OCI-LY1 (cell line): ENCODE measurements around the gene TAF7L.

Experiments
- H2AFZ ChIP-seq: fragments of 200-600 bp; sonication (generic), shearing (Covaris generic); 2 replicates; pipeline ENCODE4 v1.6.0; 2014; ENCODE audit warnings: antibody characterized with exemption, mild to moderate bottlenecking, low read length
- H3F3A ChIP-seq: fragments of 200-600 bp; sonication (generic), shearing (Covaris generic); 2 replicates; pipeline ENCODE4 v1.6.0; 2014; ENCODE audit warnings: mild to moderate bottlenecking, antibody characterized with exemption, low read length, moderate library complexity; ENCODE audit not compliant: insufficient read depth
- H3K27ac ChIP-seq: fragments of 200-600 bp; sonication (generic); 2 replicates; pipeline ENCODE4 v1.5.1; 2014; ENCODE audit warnings: low read length, mixed run types, mild to moderate bottlenecking, low read depth; ENCODE audit not compliant: poor library complexity, severe bottlenecking
- H3K27me3 ChIP-seq: fragments of 200-600 bp; sonication (generic); 2 replicates; pipeline ENCODE4 v1.6.0; 2014; ENCODE audit warnings: antibody characterized with exemption, mild to moderate bottlenecking, low read length, moderate library complexity; ENCODE audit not compliant: insufficient read depth
- H3K36me3 ChIP-seq: fragments of 200-600 bp; sonication (generic); 2 replicates; pipeline ENCODE4 v1.6.1; 2014; ENCODE audit warnings: mild to moderate bottlenecking, antibody characterized with exemption, low read length, moderate library complexity, mixed read lengths; ENCODE audit not compliant: insufficient read depth
- H3K4me1 ChIP-seq: fragments of 200-600 bp; sonication (generic); 2 replicates; pipeline ENCODE4 v1.5.1; 2014; ENCODE audit warnings: mild to moderate bottlenecking, low read length, moderate library complexity; ENCODE audit not compliant: insufficient read depth, severe bottlenecking
- H3K4me2 ChIP-seq: fragments of 200-600 bp; sonication (generic), shearing (Covaris generic); 2 replicates; pipeline ENCODE4 v1.6.1; 2014; ENCODE audit warnings: low read length
- H3K4me3 ChIP-seq: fragments of 200-600 bp; sonication (generic); 2 replicates; pipeline ENCODE4 v1.5.1; 2014; ENCODE audit warnings: low read length, low read depth, mild to moderate bottlenecking, mixed read lengths; ENCODE audit not compliant: poor library complexity, severe bottlenecking
- H3K79me2 ChIP-seq: fragments of 200-600 bp; shearing (Covaris generic); 2 replicates; pipeline ENCODE4 v1.6.1; 2016; ENCODE audit warnings: mixed run types, low read length, mixed read lengths; ENCODE audit not compliant: insufficient read depth
- H3K9ac ChIP-seq: fragments of 200-600 bp; sonication (generic), shearing (Covaris generic); 2 replicates; pipeline ENCODE4 v1.6.1; 2014; ENCODE audit warnings: mild to moderate bottlenecking, low read length, mixed read lengths
- H3K9me2 ChIP-seq: fragments of 200-600 bp; sonication (generic), shearing (Covaris generic); 2 replicates; pipeline ENCODE4 v1.6.1; 2014; ENCODE audit warnings: low read depth, mild to moderate bottlenecking, low read length, mixed read lengths
- H3K9me3 ChIP-seq: fragments of 200-600 bp; shearing (Covaris generic); 2 replicates; pipeline ENCODE4 v1.6.1; 2014; ENCODE audit warnings: low read length, mixed read lengths
- H4K20me1 ChIP-seq: fragments of 200-600 bp; sonication (generic), shearing (Covaris generic); 2 replicates; pipeline ENCODE4 v1.6.0; 2016; ENCODE audit warnings: mild to moderate bottlenecking, low read length; ENCODE audit not compliant: insufficient read depth
- CTCF ChIP-seq: fragments of 200-600 bp; sonication (generic), shearing (Covaris generic); IDR thresholded peaks from 2 replicates; pipeline ENCODE4 v1.5.1; 2017; ENCODE audit warnings: mild to moderate bottlenecking, antibody characterized with exemption, low read length, moderate library complexity, mixed read lengths
- EZH2 ChIP-seq: fragments of 200-600 bp; sonication (generic), shearing (Covaris generic); IDR thresholded peaks from 2 replicates; pipeline ENCODE4 v1.8.0; 2017; ENCODE audit warnings: borderline replicate concordance, mixed run types, mild to moderate bottlenecking, antibody characterized with exemption, low read length, moderate library complexity, mixed read lengths

Gene TAF7L

DNA sequence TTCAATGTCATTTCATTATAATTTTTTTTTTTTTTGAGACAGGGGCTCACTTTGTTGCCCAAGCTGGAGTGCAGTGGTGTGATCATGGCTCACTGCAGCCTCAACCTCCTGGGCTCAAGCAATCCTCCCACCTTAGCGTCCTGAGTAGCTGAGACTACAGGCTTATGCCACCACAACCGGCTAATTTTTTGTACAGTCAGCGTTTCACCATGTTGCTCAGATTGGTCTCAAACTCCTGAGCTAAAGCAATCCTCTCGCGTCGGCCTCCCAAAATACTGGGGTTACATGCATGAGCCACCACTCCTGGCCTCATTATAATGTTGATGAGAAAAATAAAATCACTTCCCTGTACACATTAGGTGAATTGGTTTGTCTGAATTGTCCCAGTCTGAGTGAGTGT is 16.9 kb downstream of the TAF7L start:
- Histone ChIP-seq H3K27me3 (no peaks in the 10 kb centered on the region), H3K4me1 (no peaks in the 10 kb centered on the region), H3K9me3 (no peaks in the 10 kb centered on the region), H3K27ac (no peak overlapping the region), H3K9me2 (no peaks in the 10 kb centered on the region), H3K4me3 (no peak overlapping the region), H4K20me1 (no peaks in the 10 kb centered on the region), H3F3A (no peaks in the 10 kb centered on the region), H3K36me3 (no peaks in the 10 kb centered on the region), H2AFZ (no peak overlapping the region), H3K9ac (no peak overlapping the region), H3K4me2 (no peak overlapping the region), H3K79me2 (no peaks in the 10 kb centered on the region)
- TF ChIP-seq CTCF (no peak), EZH2 (no peak)

GRCh38 chrX:101265869-101266428 is 25.2 kb downstream of the TAF7L start:
- TF ChIP-seq EZH2 (no peak), CTCF (no peak)
- H3K79me2 ChIP-seq, result no peaks in the 10 kb centered on the region
- no peak overlapping the region for H3K4me2 ChIP-seq
- H3K27me3 ChIP-seq, result no peaks in the 10 kb centered on the region
- H4K20me1 ChIP-seq, result no peaks in the 10 kb centered on the region
- no peak overlapping the region for H3K9ac ChIP-seq
- no peaks in the 10 kb centered on the region for H3K4me1 ChIP-seq
- no peaks in the 10 kb centered on the region for H3K9me3 ChIP-seq
- no peak overlapping the region for H3K4me3 ChIP-seq
- H3K36me3 ChIP-seq, result no peaks in the 10 kb centered on the region
- H2AFZ ChIP-seq, result no peak overlapping the region
- H3F3A ChIP-seq, result no peaks in the 10 kb centered on the region
- no peak overlapping the region for H3K27ac ChIP-seq
- H3K9me2 ChIP-seq, result no peaks in the 10 kb centered on the region

- TF ChIP-seq EZH2 (no peak), CTCF (no peak)
- Histone ChIP-seq H3K4me2 (no peak overlapping the region), H3K4me1 (peaks cover 1% of the 10 kb centered on the region), H2AFZ (no peak overlapping the region), H4K20me1 (no peaks in the 10 kb centered on the region), H3K9me3 (no peaks in the 10 kb centered on the region), H3K36me3 (no peaks in the 10 kb centered on the region), H3K9me2 (no peaks in the 10 kb centered on the region), H3K79me2 (no peaks in the 10 kb centered on the region), H3K4me3 (no peak overlapping the region), H3K27me3 (no peaks in the 10 kb centered on the region), H3F3A (no peaks in the 10 kb centered on the region), H3K9ac (no peak overlapping the region), H3K27ac (no peak overlapping the region)
Observed at GRCh38 chrX:101263766-101264165, 27.4 kb downstream of the TAF7L start.
